HG03558 (cell line): ENCODE measurements around the gene LTBR.

Source experiments
- ATAC-seq: cut with Tn5 transposase; IDR thresholded peaks from one replicate; pipeline ENCODE4 v1.9.1; 2021; ENCODE audit warnings: moderate number of reproducible peaks; ENCODE audit not compliant: unreplicated experiment; ENCODE audit errors: extremely low read depth

LTBR gene

GRCh38 chr12:6367065-6367968, 16.6 kb upstream of the LTBR start:
- no peak for ATAC-seq

GRCh38 chr12:6367969-6368892, 15.7 kb upstream of the LTBR start:
- no peak for ATAC-seq

- no peak for ATAC-seq
Measured at GRCh38 chr12:6368906-6369525, 14.9 kb upstream of the LTBR start.

- no peak for ATAC-seq
Measured at GRCh38 chr12:6369916-6370575, 13.9 kb upstream of the LTBR start.

GRCh38 chr12:6370576-6370935, 13.4 kb upstream of the LTBR start:
- no peak for ATAC-seq

GRCh38 chr12:6370994-6371754, 12.8 kb upstream of the LTBR start:
- ATAC-seq = no peak

- ATAC-seq = no peak
Measured at GRCh38 chr12:6372403-6373003, 11.5 kb upstream of the LTBR start.

GRCh38 chr12:6373022-6373787, 10.8 kb upstream of the LTBR start:
- ATAC-seq = no peak

- no peak for ATAC-seq
Measured at GRCh38 chr12:6374028-6374785, 9.8 kb upstream of the LTBR start.

- ATAC-seq = no peak
Measured at GRCh38 chr12:6374786-6375160, 9.2 kb upstream of the LTBR start.

GRCh38 chr12:6375269-6376078, 8.5 kb upstream of the LTBR start, which contains the start of gene SCNN1A:
TSS of gene SCNN1A (minus strand) at chr12:6375563. CDS start at chr12:6374783, 780 bp downstream.
- ATAC-seq = no peak

- no peak for ATAC-seq
Measured at GRCh38 chr12:6376079-6376869, 7.7 kb upstream of the LTBR start.

GRCh38 chr12:6376870-6377666, 6.9 kb upstream of the LTBR start:
- no peak for ATAC-seq

- ATAC-seq = no peak
Measured at GRCh38 chr12:6377667-6377994, 6.3 kb upstream of the LTBR start.

- no peak for ATAC-seq
Measured at GRCh38 chr12:6378709-6379472, 5.1 kb upstream of the LTBR start.
